Keratinocyte (primary cell): ENCODE measurements around the gene ZSCAN31.

Experiments used
- CTCF ChIP-seq, 3 experiments: IDR thresholded peaks in 1 of 3; conservative IDR thresholded peaks in 1 of 3; optimal IDR thresholded peaks in 1 of 3; 2 replicates in 2 of 3; 3 replicates in 1 of 3; pipeline versions ENCODE3 to v1.5.1; 2011; ENCODE audit warnings: low read length in 3 of 3, mild to moderate bottlenecking in 3 of 3, moderate library complexity in 2 of 3, control low read depth in 1 of 3, inconsistent platforms in 1 of 3; ENCODE audit not compliant: insufficient read depth in 2 of 3; ENCODE audit errors: extremely low read depth in 1 of 3
- EZH2 ChIP-seq: IDR thresholded peaks from one replicate; pipeline ENCODE4 v1.6.1; 2012; ENCODE audit warnings: inconsistent platforms, mild to moderate bottlenecking, low read length, moderate library complexity

- no peak for TF ChIP-seq CTCF (optimal IDR thresholded peaks at IDR 0.05 in 1 of 3, IDR thresholded peaks at IDR 0.05 in 1 of 3, conservative IDR thresholded peaks at IDR 0.05 in 1 of 3; ENCODE audit: extremely low read depth in 1 of 3, insufficient read depth in 2 of 3, low read length in 3 of 3)
- no peak for TF ChIP-seq EZH2
Observed at GRCh38 chr6:28326371-28326948, 9.5 kb downstream of the ZSCAN31 start.
